Calu3 (cell line): ENCODE measurements around the gene MARK2. TPM values are rescaled to one million over a fixed set of nuclear protein-coding genes. Genes with fewer than 3 reads are reported as not detected.

Source experiments
- BruUV-seq: library from RNA; stranded (reverse); fragments of 400-500 nt; replicated peaks from 2 replicates; lab custom pipeline; 2021; lab: Mats Ljungman, UMichigan
- CTCF ChIA-PET: fragments of 300-600 bp; sonication (Branson Sonifier 250); formaldehyde crosslinking; loops from one replicate; lab custom pipeline; 2022; ENCODE audit warnings: antibody characterized with exemption; lab: Charles Lee
- DNase-seq: peaks from one replicate; pipeline ENCODE4 v3.0.0; 2022
- H3K27ac Mint-ChIP-seq: one replicate; pipeline ENCODE4 v1.8.0; 2022; ENCODE audit warnings: mixed read lengths; ENCODE audit not compliant: unreplicated experiment
- H3K27me3 Mint-ChIP-seq: one replicate; pipeline ENCODE4 v1.8.0; 2022; ENCODE audit warnings: mixed read lengths; ENCODE audit not compliant: unreplicated experiment
- H3K36me3 Mint-ChIP-seq: one replicate; pipeline ENCODE4 v1.8.0; 2022; ENCODE audit warnings: mild to moderate bottlenecking, moderate library complexity, mixed read lengths; ENCODE audit not compliant: insufficient read depth, unreplicated experiment
- H3K4me1 Mint-ChIP-seq: one replicate; pipeline ENCODE4 v1.8.0; 2022; ENCODE audit warnings: mild to moderate bottlenecking, low read depth, mixed read lengths; ENCODE audit not compliant: unreplicated experiment
- H3K4me3 Mint-ChIP-seq: one replicate; pipeline ENCODE4 v1.8.0; 2022; ENCODE audit warnings: mild to moderate bottlenecking, low read depth, moderate library complexity, mixed read lengths; ENCODE audit not compliant: unreplicated experiment
- H3K9me3 Mint-ChIP-seq: one replicate; pipeline ENCODE4 v1.8.0; 2022; ENCODE audit warnings: low read depth, mixed read lengths; ENCODE audit not compliant: unreplicated experiment
- CTCF ChIP-seq: fragments of 200-600 bp; IDR thresholded peaks from one replicate; pipeline ENCODE4 v1.8.0; 2022; ENCODE audit warnings: antibody characterized with exemption; ENCODE audit not compliant: unreplicated experiment
- intact Hi-C: fragments of 100-400 bp; cut with micrococcal nuclease; formaldehyde crosslinking; loops from one replicate; pipeline ENCODE4 v1.10.0; 2022; ENCODE audit not compliant: unreplicated experiment
- total RNA-seq: library from RNA; stranded (reverse); gene quantifications from 2 replicates; pipeline ENCODE4 v1.2.3, GENCODE V29; 2022

The MARK2 gene
- total RNA-seq, 1 experiment from 2014 or later: 63.1 TPM

GRCh38 chr11:63922673-63923192 is 83.8 kb downstream of the MARK2 start:
- Mint-ChIP-seq H3K27ac (no peak overlapping the region), H3K4me1 (peaks cover 8% of the 10 kb centered on the region), H3K9me3 (no peaks in the 10 kb centered on the region), H3K36me3 (peaks cover 6% of the 10 kb centered on the region), H3K4me3 (no peak overlapping the region), H3K27me3 (peaks cover 78% of the 10 kb centered on the region)
- CTCF ChIA-PET: interaction anchor here (0.6 kb wide), 1 partner anchor 12 kb away, joined by 3 read pairs; no protein-coding TSS in a partner anchor
- intact Hi-C loops: no loop called here
- no TSS peak for BruUV-seq
- no peak for TF ChIP-seq CTCF
- DNase-seq: no peak

GRCh38 chr11:63923319-63923718 is 84.4 kb downstream of the MARK2 start:
- intact Hi-C loops: no loop called here
- Mint-ChIP-seq H3K4me1 (peaks cover 7% of the 10 kb centered on the region), H3K36me3 (peaks cover 5% of the 10 kb centered on the region), H3K4me3 (no peak overlapping the region), H3K27ac (no peak overlapping the region), H3K27me3 (peaks cover 76% of the 10 kb centered on the region), H3K9me3 (no peaks in the 10 kb centered on the region)
- CTCF ChIA-PET: interaction anchor here (0.6 kb wide), 1 partner anchor 11 kb away, joined by 3 read pairs; no protein-coding TSS in a partner anchor
- no peak for TF ChIP-seq CTCF
- no peak for DNase-seq
- no TSS peak for BruUV-seq

GRCh38 chr11:63929616-63930015 is 90.7 kb downstream of the MARK2 start:
- H3K27ac Mint-ChIP-seq: no peak overlapping the region
- intact Hi-C loops: no loop called here
- peaks cover 48% of the 10 kb centered on the region for H3K27me3 Mint-ChIP-seq
- no peak overlapping the region for H3K4me3 Mint-ChIP-seq
- no peaks in the 10 kb centered on the region for H3K9me3 Mint-ChIP-seq
- no peak for TF ChIP-seq CTCF
- no peak for DNase-seq
- BruUV-seq: no TSS peak
- CTCF ChIA-PET: no interaction called here
- H3K4me1 Mint-ChIP-seq: peaks cover 5% of the 10 kb centered on the region
- no peaks in the 10 kb centered on the region for H3K36me3 Mint-ChIP-seq

- no peak for TF ChIP-seq CTCF
Observed at GRCh38 chr11:63931045-63931444, 92.1 kb downstream of the MARK2 start.

More at GRCh38 chr11:63931045-63931444, 92.1 kb downstream of the MARK2 start:
- CTCF ChIA-PET: no interaction called here
- Mint-ChIP-seq H3K4me1 (peaks cover 18% of the 10 kb centered on the region), H3K4me3 (no peak overlapping the region), H3K27me3 (peaks cover 34% of the 10 kb centered on the region), H3K27ac (no peak overlapping the region), H3K9me3 (no peaks in the 10 kb centered on the region), H3K36me3 (no peaks in the 10 kb centered on the region)
- BruUV-seq: no TSS peak
- intact Hi-C loops: no loop called here
- DNase-seq: no peak
